B cell (primary cell): ENCODE measurements around the gene P3H4. TPM values are rescaled to one million over a fixed set of nuclear protein-coding genes. Genes with fewer than 3 reads are reported as not detected.
A peak's percentile ranks its signal among the peaks of the same experiment; 100 is the strongest.

Source experiments
- ATAC-seq: fragments of 200-7000 bp; cut with Tn5 transposase; one replicate; pipeline ENCODE4 v1.10.0; 2021; ENCODE audit warnings: low read depth, mild to moderate bottlenecking, moderate number of reproducible peaks, moderate library complexity
- CTCF ChIA-PET: fragments of 350-600 bp; sonication (Branson Sonifier 250); formaldehyde crosslinking; loops from one replicate; lab custom pipeline; 2021; ENCODE audit warnings: antibody characterized with exemption, inconsistent platforms; lab: Charles Lee
- POLR2A ChIA-PET: fragments of 350-600 bp; sonication (Branson Sonifier 250); formaldehyde crosslinking; loops from one replicate; lab custom pipeline; 2021; ENCODE audit warnings: antibody characterized with exemption; lab: Charles Lee
- DNase-seq: peaks from one replicate; pipeline ENCODE4 v3.0.0; 2013
- H2AFZ ChIP-seq: 2 replicates; pipeline ENCODE4 v1.6.1; 2012; ENCODE audit warnings: mild to moderate bottlenecking, low read depth, low read length; ENCODE audit not compliant: insufficient read depth, poor library complexity, severe bottlenecking
- H3K27ac ChIP-seq, 2 donors: 1 replicate in 1 of 2; 2 replicates in 1 of 2; pipeline ENCODE4 v1.5.1; 2012 to 2013; ENCODE audit warnings: low read length in 2 of 2, mild to moderate bottlenecking in 2 of 2, moderate library complexity in 1 of 2
- H3K27me3 ChIP-seq, 4 experiments: fragments of 200-600 bp in 1 of 4; sonication (generic) in 1 of 4; replicated peaks in 1 of 4; 1 replicate in 2 of 4; 2 replicates in 2 of 4; pipeline versions ENCODE4 v1.6.1 to v1.7.0; 2013 to 2016; ENCODE audit warnings: low read length in 3 of 4, mild to moderate bottlenecking in 2 of 4, mixed read lengths in 1 of 4, moderate library complexity in 1 of 4; ENCODE audit not compliant: insufficient read depth in 4 of 4, control insufficient read depth in 3 of 4; ENCODE audit errors: control extremely low read depth in 1 of 4
- H3K36me3 ChIP-seq, 2 experiments: replicated peaks in 1 of 2; 1 replicate in 1 of 2; 2 replicates in 1 of 2; pipeline versions ENCODE4 v1.6.1 to v1.7.1; 2013; ENCODE audit warnings: low read length in 1 of 2; ENCODE audit not compliant: insufficient read depth in 2 of 2, control insufficient read depth in 1 of 2; ENCODE audit errors: control extremely low read depth in 1 of 2, extremely low read depth in 1 of 2
- H3K4me1 ChIP-seq, 2 donors: fragments of 200-600 bp in 1 of 2; sonication (generic) in 1 of 2; 1 replicate in 1 of 2; 2 replicates in 1 of 2; pipeline versions ENCODE4 v1.5.1 to v1.6.1; 2013 to 2017; ENCODE audit warnings: low read length in 2 of 2; ENCODE audit not compliant: control insufficient read depth in 2 of 2, insufficient read depth in 2 of 2
- H3K4me2 ChIP-seq: replicated peaks from 2 replicates; pipeline ENCODE3; 2012; ENCODE audit warnings: mild to moderate bottlenecking, low read depth, low read length; ENCODE audit not compliant: poor library complexity, severe bottlenecking
- H3K4me3 ChIP-seq, 5 experiments: fragments of 200-600 bp in 1 of 5; sonication (generic) in 1 of 5; 1 replicate in 3 of 5; 2 replicates in 2 of 5; pipeline versions ENCODE4 v1.5.1 to v1.7.0; 2011 to 2016; ENCODE audit warnings: low read length in 4 of 5, mild to moderate bottlenecking in 4 of 5, low read depth in 2 of 5, control low read depth in 1 of 5, moderate library complexity in 1 of 5; ENCODE audit not compliant: insufficient read depth in 1 of 5; ENCODE audit errors: control extremely low read depth in 1 of 5, extremely low read depth in 1 of 5
- H3K79me2 ChIP-seq: fragments of 200-600 bp; sonication (generic); one replicate; pipeline ENCODE4 v1.6.0; 2016; ENCODE audit warnings: low read length; ENCODE audit not compliant: control insufficient read depth, insufficient read depth
- H3K9ac ChIP-seq: fragments of 200-600 bp; sonication (generic); 2 replicates; pipeline ENCODE4 v1.6.1; 2017; ENCODE audit warnings: mild to moderate bottlenecking, low read length, moderate library complexity
- H3K9me3 ChIP-seq, 3 donors: one replicate each; pipeline versions ENCODE4 v1.6.1 to v1.7.1; 2013; ENCODE audit warnings: low read length in 2 of 3; ENCODE audit not compliant: control insufficient read depth in 2 of 3, insufficient read depth in 1 of 3; ENCODE audit errors: control extremely low read depth in 1 of 3
- H4K20me1 ChIP-seq: 2 replicates; pipeline ENCODE4 v1.6.0; 2012; ENCODE audit warnings: mild to moderate bottlenecking, low read length; ENCODE audit not compliant: insufficient read depth, control insufficient read depth, poor library complexity, severe bottlenecking
- H3K27ac Mint-ChIP-seq: one replicate; pipeline ENCODE4 v1.8.0; 2021; ENCODE audit warnings: mixed read lengths
- H3K27me3 Mint-ChIP-seq: one replicate; pipeline ENCODE4 v1.8.0; 2021; ENCODE audit warnings: mixed read lengths
- H3K4me1 Mint-ChIP-seq: one replicate; pipeline ENCODE4 v1.8.0; 2021; ENCODE audit warnings: mixed read lengths
- H3K4me3 Mint-ChIP-seq: one replicate; pipeline ENCODE4 v1.8.0; 2021; ENCODE audit warnings: mixed read lengths
- H3K9me3 Mint-ChIP-seq: one replicate; pipeline ENCODE4 v1.8.0; 2022; ENCODE audit warnings: mixed read lengths; ENCODE audit not compliant: insufficient read depth
- CTCF ChIP-seq: fragments of 200-600 bp; IDR thresholded peaks from one replicate; pipeline ENCODE4 v1.8.0; 2022; ENCODE audit warnings: antibody characterized with exemption, mild to moderate bottlenecking
- EZH2 ChIP-seq: IDR thresholded peaks from 2 replicates; pipeline ENCODE4 v1.6.1; 2012; ENCODE audit warnings: borderline replicate concordance, low read depth, mild to moderate bottlenecking, moderate library complexity, low read length; ENCODE audit not compliant: insufficient read depth, poor library complexity, severe bottlenecking
- WGBS: methylation state at CpG from one replicate; pipeline ENCODE4 v1.1.5; 2013; ENCODE audit warnings: missing lambda C conversion rate; ENCODE audit not compliant: insufficient coverage; 5-methylcytosine and 5-hydroxymethylcytosine counted together
- intact Hi-C: fragments of 100-400 bp; cut with micrococcal nuclease; formaldehyde crosslinking; loops from one replicate; pipeline ENCODE4 v1.10.0; 2022
- polyA plus RNA-seq: library from polyadenylated mRNA; depleted of rRNA; stranded (reverse); fragments of >200 nt; gene quantifications from 2 replicates; pipeline ENCODE4 v1.2.3, GENCODE V29; 2012
- total RNA-seq, 2 donors: library from RNA; stranded (reverse); fragments of 120-200 nt in 1 of 2; gene quantifications; 1 replicate in 1 of 2; 2 replicates in 1 of 2; pipeline versions ENCODE4 v1.2.3 to v1.2.4, GENCODE V29; 2013 to 2022

P3H4 gene
- total and polyA plus RNA-seq, 2 donors (not counting 1 experiment from before 2014, with no cell fraction given), result 1.3 to 2.8 TPM

- CTCF ChIA-PET, result interaction anchor here (0.9 to 4.8 kb wide), 16 partner anchors 8 to 232 kb away, joined by 3 to 63 read pairs (median 6); partner anchors contain the start of genes DNAJC7, EIF1, FKBP10 and P3H4
- Histone ChIP-seq H3K4me3 (peak overlapping the region; percentile 53 to 76 (median 68)), H3K4me1 (peaks cover 33 to 55% of the 10 kb centered on the region in 2 donors), H3K27ac (peak overlapping the region; percentile 64 to 72), H3K9me3 (peaks cover 0 to 4% (median 0%) of the 10 kb centered on the region in 3 donors), H3K4me2 (peak overlapping the region; percentile 83), H2AFZ (peak overlapping the region; percentile 85), H3K79me2 (peaks cover 34% of the 10 kb centered on the region), H3K36me3 (no peaks in the 10 kb centered on the region), H4K20me1 (peaks cover 24% of the 10 kb centered on the region), H3K27me3 (no peaks in the 10 kb centered on the region), H3K9ac (peak overlapping the region; percentile 73)
- Mint-ChIP-seq H3K27me3 (no peaks in the 10 kb centered on the region), H3K4me1 (peaks cover 46% of the 10 kb centered on the region), H3K9me3 (no peaks in the 10 kb centered on the region), H3K27ac (peak overlapping the region; percentile 86), H3K4me3 (peak overlapping the region; percentile 88)
- TF ChIP-seq CTCF, result no peak
- no peak for TF ChIP-seq EZH2
- intact Hi-C loops, result loop anchor here (1.0 to 5.0 kb wide), 5 partner anchors 15 to 131 kb away; partner anchors contain the start of genes ACLY, EIF1 and P3H4
- POLR2A ChIA-PET, result interaction anchor here (0.5 to 2.1 kb wide), 9 partner anchors 11 to 603 kb away, joined by 3 to 14 read pairs (median 3); partner anchors contain the start of genes EIF1 and STAT3
- ATAC-seq (no peak), DNase-seq (peak; percentile 87)
- 3% methylated on average over 22 of the region's 22 CpGs for WGBS
These were observed 25.9 kb downstream of the P3H4 start for GRCh38 chr17:41785859-41786226.
